ENCODE results near the gene ZBTB32.
"Not testable (repeated sequence)": the region's sequence is repeated elsewhere in the genome, so short reads cannot be mapped to it uniquely, and the experiment has no call there.

The ZBTB32 gene, protein sequence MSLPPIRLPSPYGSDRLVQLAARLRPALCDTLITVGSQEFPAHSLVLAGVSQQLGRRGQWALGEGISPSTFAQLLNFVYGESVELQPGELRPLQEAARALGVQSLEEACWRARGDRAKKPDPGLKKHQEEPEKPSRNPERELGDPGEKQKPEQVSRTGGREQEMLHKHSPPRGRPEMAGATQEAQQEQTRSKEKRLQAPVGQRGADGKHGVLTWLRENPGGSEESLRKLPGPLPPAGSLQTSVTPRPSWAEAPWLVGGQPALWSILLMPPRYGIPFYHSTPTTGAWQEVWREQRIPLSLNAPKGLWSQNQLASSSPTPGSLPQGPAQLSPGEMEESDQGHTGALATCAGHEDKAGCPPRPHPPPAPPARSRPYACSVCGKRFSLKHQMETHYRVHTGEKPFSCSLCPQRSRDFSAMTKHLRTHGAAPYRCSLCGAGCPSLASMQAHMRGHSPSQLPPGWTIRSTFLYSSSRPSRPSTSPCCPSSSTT

DNA sequence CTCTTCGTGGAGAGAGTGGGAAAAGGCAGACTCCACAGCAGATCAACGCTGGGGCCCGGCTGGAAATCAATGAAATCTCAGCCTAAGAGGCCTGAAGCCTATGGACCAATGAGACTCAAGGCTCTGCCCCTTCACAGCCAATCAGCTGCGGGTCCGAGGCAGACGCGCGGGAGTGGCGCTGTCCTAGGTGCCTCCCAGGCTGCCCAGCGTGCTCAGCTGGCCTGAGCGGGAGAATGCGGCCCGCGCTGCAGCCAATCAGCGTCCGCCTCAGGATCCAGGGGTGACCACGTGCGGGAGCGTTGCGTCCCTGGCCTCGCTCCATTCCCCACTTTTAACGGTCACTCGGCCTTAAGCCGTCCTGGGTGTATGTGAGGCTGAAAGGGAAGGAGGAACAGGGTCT is at the start of gene ZBTB32:
ZBTB32 (plus strand) TSS at position 341 of the 400 bp plus-strand sequence. CDS start 10,069 bp downstream, outside the sequence.
- DNase-seq (ENCODE audit: low read depth): peak; percentile 72

DNA sequence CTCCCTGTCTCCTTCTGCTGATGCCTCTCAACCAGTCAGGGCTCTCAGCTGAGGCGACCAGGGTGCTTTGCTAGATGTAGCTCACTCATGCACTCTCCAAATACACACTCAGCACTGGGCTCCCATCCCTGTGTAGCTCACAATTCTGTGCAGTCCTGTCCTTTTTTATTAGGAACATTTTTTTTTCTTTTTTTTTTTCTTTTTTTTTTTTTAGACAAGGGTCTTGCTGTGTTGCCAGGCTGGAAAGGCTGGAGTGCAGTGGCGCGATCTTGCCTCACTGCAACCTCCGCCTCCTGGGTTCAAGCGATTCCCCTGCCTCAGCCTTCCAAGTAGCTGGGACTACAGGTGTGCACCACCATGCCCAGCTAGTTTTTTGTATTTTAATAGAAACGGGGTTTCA is 49.5 kb upstream of the ZBTB32 start:
- not testable (repeated sequence) for DNase-seq (ENCODE audit: low read depth)

DNA sequence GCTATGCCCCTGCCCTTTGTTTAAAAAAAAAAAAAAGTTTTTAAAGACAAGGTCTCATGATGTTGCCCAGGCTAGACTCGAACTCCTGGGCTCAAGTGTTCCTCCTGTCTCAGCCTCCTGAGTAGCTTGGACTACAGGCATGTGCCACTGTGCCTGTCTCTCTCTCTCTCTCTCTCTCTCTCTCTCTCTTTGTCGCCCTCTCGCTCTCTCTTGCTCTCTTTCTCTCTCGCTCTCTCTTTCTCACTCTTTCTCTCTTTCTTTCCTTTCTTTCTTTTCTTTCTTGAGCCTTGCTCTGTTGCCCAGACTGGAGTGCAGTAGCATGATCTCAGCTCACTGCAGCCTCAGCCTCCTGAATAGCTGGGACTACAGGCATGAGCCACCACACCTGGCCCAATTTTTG is 48.8 kb upstream of the ZBTB32 start:
- DNase-seq (ENCODE audit: low read depth): no peak

DNA sequence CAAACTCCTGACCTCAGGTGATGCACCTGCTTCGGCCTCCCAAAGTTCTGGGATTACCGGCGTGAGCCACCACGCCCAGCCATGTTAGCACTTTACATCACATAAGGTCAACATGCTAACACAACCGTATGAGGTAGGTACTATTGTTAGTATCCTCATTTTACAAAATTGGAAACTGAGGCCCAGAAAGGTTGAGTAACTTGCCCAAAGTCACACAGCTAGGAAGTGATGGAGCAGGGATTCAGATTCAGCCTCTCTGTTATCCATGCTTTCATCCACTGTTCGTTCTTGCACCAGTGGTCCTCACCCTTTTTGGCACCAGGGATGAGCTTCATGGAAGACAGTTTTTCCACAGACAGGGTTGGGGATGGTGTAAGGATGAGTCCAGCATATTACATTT is 47.7 kb upstream of the ZBTB32 start:
- DNase-seq (ENCODE audit: low read depth): no peak

DNA sequence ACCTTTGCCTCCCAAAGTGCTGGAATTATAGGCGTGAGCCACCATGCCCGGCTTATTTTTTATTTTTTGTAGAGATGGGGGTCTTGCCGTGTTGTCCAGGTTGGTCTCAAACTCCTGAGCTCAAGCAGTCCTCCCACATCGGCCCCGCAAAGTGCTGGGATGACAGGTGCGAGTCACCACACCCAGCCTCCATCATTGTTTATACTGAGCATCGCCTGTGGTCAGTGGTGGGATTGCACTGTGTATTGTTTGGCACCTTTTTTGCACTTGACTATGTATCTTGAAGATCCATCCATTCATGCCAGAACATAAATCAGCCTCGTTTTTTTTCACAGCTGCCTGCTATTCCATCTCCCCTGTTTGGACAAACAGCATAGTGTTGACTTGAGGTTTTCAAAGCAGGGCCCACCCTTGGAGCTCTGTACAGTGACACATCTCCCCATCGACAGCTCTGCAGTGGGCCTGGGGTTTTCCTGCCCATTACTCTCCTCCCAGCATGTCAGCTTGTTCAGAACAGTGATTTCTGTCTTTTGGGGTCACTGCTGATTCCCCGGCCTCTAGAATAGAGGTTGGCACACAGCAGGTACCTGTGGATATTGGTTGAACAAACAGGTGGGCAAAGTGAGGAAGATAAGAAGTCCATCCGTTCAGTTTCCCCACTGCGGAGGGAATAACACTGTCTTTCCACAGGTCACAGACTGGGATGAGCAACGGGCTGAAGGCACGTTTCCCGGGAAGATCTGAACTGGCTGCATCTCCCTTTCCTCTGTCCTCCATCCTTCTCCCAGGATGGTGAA is 46.3 kb upstream of the ZBTB32 start:
- DNase-seq (ENCODE audit: low read depth): no peak

DNA sequence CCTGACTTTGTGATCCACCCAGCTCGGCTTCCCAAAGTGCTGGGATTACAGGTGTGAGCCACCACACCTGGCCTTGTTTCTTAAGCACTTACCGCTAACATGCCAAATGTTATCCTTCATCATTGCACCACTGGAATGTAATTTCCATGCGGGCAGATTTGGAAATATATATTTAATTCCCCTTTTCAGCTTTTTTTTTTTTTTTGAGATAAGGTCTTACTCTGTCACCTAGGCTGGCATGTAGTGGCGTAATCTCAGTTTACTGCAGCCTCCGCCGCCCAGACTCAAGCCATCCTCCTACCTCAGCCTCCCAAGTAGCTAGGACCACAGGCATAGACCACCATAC is 42.4 kb upstream of the ZBTB32 start:
- DNase-seq (ENCODE audit: low read depth): no peak

DNA sequence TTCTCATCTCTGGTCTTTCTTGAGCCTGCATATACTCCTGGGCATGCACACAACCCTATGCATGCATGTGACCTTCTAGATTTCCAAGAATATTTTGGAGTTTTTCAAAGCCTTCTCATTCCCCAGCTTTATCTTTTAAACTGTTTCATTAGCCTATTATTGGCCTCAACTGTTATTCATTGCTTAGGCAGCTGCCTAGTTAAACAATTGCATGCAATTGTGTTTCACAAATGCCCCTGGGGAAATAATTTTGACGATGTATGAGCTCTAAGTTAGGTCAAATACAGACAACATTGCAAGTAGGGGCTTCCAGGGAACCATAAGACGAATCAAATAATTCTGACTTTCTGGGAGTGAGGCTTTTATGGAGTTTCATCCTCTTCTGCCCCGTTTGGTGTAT is 40.4 kb upstream of the ZBTB32 start:
- no peak for DNase-seq (ENCODE audit: low read depth)

DNA sequence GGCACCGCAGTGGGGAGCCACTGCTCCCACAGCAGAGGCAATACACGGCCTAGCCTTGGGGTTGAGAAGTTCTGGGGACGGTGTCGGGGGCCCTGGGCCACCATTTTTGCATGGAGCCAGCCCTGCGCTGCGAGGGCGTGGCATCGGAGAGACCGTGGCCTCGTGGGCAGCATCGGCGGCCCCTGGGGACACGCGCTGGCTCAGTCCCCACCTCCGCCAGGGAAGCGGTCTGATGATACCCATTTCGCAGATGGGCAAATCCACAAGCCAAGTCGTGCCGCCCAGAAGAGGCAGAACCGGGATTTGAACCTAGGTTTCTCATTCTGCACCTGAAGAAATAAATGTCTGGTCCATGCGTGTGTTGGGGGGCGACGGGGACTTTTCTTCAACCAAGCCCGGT is 39.2 kb upstream of the ZBTB32 start:
- no peak for DNase-seq (ENCODE audit: low read depth)

DNA sequence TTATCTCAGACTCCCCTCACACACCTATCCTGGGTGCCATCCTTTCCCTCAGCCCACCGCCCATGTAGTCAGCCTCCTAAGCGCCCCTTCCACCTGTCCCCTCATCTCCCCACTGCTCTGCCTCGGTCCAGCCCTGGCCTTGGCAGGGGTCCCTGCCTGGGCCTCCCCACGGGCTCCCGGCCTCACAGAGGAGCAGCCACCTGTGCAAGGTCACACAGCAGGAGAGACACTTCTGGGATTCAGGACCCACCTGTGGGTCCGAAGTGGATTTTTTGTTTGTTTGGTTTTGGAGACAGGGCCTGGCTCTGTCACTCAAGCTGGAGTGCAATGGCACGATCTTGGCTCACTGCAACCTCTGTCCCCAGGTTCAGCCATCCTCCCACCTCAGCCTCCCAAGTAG is 38.8 kb upstream of the ZBTB32 start:
- DNase-seq (ENCODE audit: low read depth): no peak

DNA sequence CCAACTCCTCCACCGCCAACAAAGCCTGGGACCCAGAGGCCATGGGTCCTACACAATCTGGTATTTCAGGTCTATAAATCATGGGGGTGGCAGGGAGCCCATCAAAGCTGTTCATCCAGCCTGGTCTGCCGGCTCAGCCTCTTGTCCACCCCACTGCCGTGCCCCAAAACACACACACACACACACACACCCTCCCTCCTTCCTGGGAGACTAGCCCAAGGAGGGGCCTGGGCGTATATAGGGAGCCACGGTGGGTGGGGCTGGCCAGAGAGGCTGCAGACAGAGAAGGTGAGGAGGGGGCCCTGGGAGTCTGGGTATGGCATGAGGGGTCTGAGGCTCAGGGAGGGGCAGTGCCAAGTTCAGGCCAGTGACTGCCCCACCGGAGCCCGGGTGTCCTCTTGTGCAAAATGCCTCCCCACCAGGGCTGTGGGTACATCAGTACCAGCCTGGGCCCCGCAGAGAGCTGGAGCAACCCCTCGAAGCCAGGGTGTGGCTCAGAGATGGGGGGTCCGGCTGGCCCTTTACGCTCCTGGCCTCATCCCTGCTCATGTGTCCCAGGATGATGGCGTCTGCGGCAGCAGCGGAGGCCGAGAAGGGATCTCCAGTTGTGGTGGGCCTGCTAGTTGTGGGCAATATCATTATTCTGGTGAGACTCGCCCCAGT is 38.0 kb upstream of the ZBTB32 start, which contains the start of gene UPK1A:
UPK1A (plus strand) TSS at position 267 of the 663 bp plus-strand sequence; CDS start at position 563, 296 bp downstream.
- DNase-seq (ENCODE audit: low read depth): no peak

DNA sequence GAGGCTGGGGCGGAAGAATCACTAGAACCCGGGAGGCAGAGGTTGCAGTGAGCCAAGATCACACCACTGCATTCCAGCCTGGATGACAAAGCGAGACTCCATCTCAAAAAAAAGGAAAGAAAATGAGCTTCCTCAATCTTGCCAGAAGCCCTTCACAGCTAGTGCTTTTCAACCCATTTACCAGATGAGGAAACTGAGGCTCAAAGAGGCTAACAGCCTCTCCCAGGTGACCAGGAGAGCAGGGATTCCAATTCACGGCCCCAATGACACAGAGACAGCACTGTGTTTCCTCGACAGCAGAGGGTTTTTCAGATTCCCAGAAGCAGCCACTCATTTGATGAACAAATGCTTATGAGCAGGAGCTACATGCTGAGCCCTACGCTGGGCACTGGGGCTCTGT is 34.8 kb upstream of the ZBTB32 start:
- no peak for DNase-seq (ENCODE audit: low read depth)

DNA sequence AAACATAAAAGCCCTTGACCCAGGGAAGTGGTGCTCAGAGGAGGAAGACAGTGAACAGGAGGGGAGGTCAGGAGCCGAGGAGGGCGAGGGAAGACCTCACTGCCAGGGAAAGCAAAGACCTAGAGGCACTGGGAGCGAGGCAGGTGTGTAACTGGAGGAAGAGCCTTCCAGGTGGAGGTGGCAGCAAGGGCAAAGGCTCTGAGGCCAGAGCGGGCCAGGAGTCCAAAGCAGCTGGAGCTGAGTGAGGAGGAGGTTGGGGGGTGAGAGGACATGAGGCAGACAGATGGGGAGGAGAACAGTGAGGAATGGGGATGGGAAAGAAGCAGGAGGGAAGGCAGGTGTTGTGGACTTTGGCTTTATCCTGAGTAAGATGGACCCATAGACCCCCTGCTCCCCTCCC is 34.4 kb upstream of the ZBTB32 start:
- DNase-seq (ENCODE audit: low read depth): no peak

DNA sequence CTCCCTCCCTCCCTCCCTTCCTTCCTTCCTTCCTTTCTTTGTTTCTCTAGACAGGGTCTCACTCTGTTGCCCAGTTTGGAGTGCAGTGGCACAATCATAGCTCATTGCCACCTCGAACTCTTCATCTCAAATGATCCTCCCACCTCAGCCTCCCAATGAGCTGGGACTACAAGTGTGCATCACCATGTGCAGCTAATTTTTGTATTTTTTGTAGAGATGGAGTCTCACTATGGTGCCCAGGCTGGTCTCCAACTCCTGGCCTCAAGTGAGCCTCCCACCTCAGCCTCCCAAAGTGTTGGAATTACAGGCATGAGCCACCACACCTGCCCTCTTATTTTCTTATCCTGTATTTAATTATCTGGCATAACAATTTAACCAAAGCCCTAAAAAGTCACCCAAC is 33.7 kb upstream of the ZBTB32 start:
- no peak for DNase-seq (ENCODE audit: low read depth)

DNA sequence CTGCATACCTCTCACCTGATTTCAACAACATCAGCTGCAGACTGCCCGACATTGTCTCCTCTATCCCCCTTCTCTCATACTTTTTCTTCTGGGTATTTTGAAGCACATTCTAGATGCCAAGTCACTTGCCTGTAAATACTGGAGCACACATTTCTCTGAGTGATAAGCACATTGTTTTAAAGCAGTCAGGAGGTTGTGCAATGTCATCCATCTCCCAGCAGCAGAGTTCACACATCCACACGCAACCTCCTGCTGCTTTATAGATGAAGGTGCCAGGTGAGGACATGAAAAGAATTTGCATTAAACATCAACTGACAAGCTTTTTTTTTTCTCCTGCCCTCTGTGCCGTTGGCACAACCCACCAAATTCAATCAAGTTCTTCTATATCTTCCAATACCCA is 32.5 kb upstream of the ZBTB32 start:
- no peak for DNase-seq (ENCODE audit: low read depth)

DNA sequence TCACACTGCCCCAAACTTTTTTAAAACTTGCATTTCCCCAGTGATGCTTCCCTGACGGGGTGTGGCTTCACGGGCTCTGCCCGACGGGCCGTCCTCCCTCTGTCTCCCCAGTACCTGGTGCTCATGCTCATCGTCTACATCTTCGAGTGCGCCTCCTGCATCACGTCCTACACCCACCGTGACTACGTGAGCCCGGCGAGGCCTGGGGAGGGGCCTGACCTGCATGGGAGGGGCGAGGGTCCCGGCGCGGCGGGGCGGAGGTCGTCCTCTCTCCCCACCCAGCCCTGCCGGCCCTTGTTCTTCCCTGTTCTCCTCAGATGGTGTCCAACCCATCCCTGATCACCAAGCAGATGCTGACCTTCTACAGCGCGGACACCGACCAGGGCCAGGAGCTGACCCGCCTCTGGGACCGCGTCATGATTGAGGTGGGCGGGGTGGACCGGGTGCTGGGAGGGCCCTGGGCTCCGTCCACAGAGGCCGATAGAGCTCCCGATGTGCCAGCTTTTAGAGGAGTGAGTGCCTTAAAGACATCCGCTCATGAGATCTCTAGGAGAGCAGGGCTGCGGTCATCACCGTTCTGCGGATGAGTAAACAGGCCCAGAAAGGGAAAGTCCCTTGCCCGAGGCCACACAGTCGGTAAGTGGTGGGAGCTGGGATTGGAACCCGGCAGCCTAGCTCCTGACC is 31.1 kb upstream of the ZBTB32 start:
- DNase-seq (ENCODE audit: low read depth): peak; percentile 81

DNA sequence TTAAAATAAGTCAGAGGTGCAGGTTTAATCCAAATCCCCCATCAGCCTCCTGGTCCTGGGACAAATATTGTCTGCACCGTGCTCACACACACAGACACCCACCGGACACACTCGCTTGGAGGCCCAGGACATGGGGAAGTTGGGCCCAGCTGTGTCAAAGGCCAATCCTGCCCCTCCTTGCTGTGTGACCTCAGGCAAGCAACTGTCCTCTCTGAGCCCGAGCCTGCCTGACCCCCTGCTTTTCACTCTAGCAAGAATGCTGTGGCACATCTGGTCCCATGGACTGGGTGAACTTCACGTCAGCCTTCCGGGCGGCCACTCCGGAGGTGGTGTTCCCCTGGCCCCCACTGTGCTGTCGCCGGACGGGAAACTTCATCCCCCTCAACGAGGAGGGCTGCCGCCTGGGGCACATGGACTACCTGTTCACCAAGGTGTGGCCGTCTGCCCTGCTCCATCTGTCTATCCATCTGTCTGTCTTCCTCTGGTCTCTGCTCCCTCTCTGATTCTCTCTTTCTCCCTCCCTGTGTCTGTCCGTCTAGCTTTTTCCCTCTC is 28.7 kb upstream of the ZBTB32 start:
- no peak for DNase-seq (ENCODE audit: low read depth)

DNA sequence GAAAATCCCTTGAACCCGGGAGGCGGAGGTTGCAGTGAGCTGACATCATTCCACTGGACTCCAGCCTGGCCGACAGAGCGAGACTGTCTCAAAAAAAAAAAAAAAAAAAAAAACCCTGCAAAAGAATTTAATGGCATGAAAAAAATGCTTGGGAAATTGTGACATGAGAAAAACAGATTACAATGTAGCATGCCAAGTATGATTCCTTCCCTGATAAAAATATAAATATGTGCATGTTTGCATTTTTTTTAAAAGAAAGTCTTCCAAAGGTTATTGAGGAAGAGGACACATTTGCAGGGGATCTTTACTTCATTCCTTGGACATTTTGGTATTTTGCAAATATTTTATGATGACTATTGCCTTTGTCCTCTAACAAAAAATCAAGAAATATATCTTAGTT is 14.5 kb upstream of the ZBTB32 start:
- peak; percentile 72 for DNase-seq (ENCODE audit: low read depth)

DNA sequence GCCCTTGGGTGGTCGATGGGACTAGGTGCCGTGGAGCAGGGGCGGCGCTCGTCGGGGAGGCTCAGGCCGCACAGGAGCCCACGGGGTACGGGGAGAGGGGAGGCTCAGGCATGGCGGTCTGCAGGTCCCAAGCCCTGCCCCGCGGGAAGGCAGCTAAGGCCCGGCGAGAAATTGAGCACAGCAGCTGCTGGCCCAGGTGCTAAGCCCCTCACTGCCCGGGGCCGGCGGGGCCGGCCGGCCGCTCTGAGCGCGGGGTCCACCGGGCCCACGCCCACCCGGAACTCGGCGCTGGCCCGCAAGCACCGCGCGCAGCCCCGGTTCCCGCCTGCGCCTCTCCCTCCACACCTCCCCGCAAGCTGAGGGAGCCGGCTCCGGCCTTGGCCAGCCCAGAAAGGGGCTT is 13.3 kb upstream of the ZBTB32 start:
- DNase-seq (ENCODE audit: low read depth): not testable (repeated sequence)

DNA sequence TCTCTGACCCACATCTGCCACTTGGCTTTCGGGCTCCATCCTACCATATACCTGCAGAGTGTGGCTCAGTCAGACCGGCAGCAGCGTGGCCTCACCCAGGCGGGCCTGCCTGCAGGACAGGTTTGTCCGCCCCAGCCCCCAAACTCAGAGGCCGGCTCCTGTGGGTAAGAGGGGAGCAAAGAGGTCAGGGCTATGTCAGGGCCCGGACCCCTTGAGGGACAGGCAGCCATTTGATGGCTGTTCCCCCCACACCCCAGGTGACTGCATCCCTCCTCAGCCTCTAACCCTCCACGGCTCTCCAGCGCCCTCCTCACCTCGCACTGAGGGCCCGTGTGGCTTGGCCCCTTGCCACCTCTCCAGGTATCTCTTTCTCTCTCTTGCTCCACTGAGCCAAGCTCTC is 12.3 kb upstream of the ZBTB32 start:
- DNase-seq (ENCODE audit: low read depth): no peak

DNA sequence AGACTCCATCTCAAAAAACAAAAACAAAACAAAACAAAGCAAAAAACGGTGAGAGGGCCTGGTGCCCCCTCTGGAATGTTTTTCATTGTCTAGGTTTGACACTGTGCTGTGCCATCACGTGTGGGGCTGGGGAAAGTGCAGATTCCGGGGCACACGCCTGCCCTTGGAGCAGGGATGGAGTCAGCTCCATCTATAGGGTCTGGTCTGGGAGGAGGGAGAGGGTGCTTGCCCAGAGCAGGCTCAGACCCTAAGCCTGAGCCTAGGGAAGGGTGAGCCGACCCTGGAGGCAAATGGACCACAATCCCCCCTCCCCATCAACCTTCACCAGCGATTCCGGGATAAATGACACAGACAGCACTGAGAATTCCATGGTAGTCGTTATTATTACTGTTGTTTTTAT is 10.9 kb upstream of the ZBTB32 start:
- no peak for DNase-seq (ENCODE audit: low read depth)

DNA sequence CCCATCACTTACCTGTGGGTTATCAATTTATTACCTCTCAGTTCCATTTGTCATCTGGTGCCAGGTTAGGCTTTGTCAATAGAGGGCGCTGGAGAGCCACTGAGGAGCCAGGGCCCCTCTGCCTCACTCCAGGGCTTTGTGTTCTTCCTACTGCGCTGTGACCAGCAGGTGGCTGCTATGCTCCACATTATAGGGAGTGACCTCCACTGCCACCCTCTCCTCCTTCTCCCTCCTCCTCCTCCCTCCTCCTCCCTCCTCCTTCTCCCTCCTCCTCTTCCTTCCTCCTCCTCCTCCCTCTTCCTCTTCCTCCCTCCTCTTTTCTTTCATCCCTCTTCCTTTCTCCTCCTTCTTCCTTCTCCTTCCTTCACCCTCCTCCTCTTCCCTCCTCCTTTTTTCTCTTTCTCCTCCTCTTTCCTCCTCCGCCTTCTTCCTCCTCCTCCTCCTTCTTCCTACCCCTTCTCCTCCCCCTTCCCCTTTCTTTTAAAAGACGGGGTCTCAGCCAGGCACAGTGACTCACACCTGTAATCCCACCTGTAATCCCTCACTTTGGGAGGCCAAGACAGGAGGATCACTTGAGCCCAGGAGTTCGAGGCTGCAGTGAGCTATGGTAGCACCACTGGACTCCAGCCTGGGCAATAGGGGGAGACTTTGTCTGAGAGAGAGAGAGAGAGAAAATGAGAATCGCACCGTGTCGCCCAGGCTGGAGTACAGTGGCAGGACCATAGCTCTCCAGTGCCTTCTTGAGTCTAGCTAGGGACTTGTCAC is 10.3 kb upstream of the ZBTB32 start:
- DNase-seq (ENCODE audit: low read depth): peak; percentile 87

Measured in EH (cell line).